Mesendoderm (in vitro differentiated cells): ENCODE data around the gene DLG5.

Experiments used
- DNase-seq: peaks from one replicate; pipeline ENCODE4 v3.0.0; 2013
- H2AK5ac ChIP-seq: 2 replicates; pipeline ENCODE4 v1.6.1; 2013; ENCODE audit warnings: low read length, inconsistent platforms
- H2BK120ac ChIP-seq: 2 replicates; pipeline ENCODE4 v1.6.1; 2013; ENCODE audit warnings: low read depth, mild to moderate bottlenecking, low read length, moderate library complexity, mixed read lengths
- H2BK15ac ChIP-seq: replicated peaks from 2 replicates; pipeline ENCODE4 v1.6.1; 2013; ENCODE audit warnings: low read depth, mild to moderate bottlenecking, moderate library complexity
- H2BK5ac ChIP-seq: 2 replicates; pipeline ENCODE4 v1.6.1; 2013; ENCODE audit warnings: low read length, inconsistent platforms
- H3K18ac ChIP-seq: 2 replicates; pipeline ENCODE4 v1.6.1; 2013; ENCODE audit warnings: mild to moderate bottlenecking, low read length, mixed read lengths
- H3K23ac ChIP-seq: one replicate; pipeline ENCODE4 v1.6.1; 2013; ENCODE audit warnings: low read length
- H3K27ac ChIP-seq: 2 replicates; pipeline ENCODE4 v1.5.1; 2013; ENCODE audit warnings: low read depth, mild to moderate bottlenecking, inconsistent platforms, low read length, moderate library complexity
- H3K27me3 ChIP-seq: 2 replicates; pipeline ENCODE4 v1.6.1; 2013; ENCODE audit warnings: low read length, control low read depth, mild to moderate bottlenecking, inconsistent platforms; ENCODE audit not compliant: insufficient read depth, poor library complexity
- H3K36me3 ChIP-seq: 2 replicates; pipeline ENCODE4 v1.6.1; 2013; ENCODE audit warnings: low read length, inconsistent platforms; ENCODE audit not compliant: control insufficient read depth, insufficient read depth
- H3K4ac ChIP-seq: one replicate; pipeline ENCODE4 v1.6.1; 2013; ENCODE audit warnings: low read depth, mild to moderate bottlenecking, low read length, moderate library complexity
- H3K4me1 ChIP-seq: 2 replicates; pipeline ENCODE4 v1.6.1; 2013; ENCODE audit warnings: low read depth, low read length, inconsistent platforms; ENCODE audit not compliant: control insufficient read depth
- H3K4me2 ChIP-seq: 2 replicates; pipeline ENCODE4 v1.6.1; 2013; ENCODE audit warnings: low read length
- H3K4me3 ChIP-seq: 2 replicates; pipeline ENCODE4 v1.5.1; 2013; ENCODE audit warnings: mild to moderate bottlenecking, low read length
- H3K56ac ChIP-seq: one replicate; pipeline ENCODE4 v1.6.1; 2013; ENCODE audit warnings: low read length
- H3K79me1 ChIP-seq: 2 replicates; pipeline ENCODE4 v1.6.1; 2013; ENCODE audit warnings: low read length, inconsistent platforms
- H3K79me2 ChIP-seq: 2 replicates; pipeline ENCODE4 v1.6.1; 2013; ENCODE audit warnings: mild to moderate bottlenecking, low read length; ENCODE audit not compliant: control insufficient read depth, insufficient read depth
- H3K9ac ChIP-seq: 2 replicates; pipeline ENCODE4 v1.6.1; 2013; ENCODE audit warnings: low read length, inconsistent platforms
- H4K5ac ChIP-seq: one replicate; pipeline ENCODE4 v1.6.1; 2013; ENCODE audit warnings: low read length
- H4K8ac ChIP-seq: one replicate; pipeline ENCODE4 v1.6.1; 2013; ENCODE audit warnings: low read depth, mild to moderate bottlenecking, control low read depth, low read length, moderate library complexity
- WGBS: extraction: QIAGEN DNeasy Blood & Tissue Kit; methylation state at CpG from one replicate; pipeline ENCODE4 v1.1.7; 2013; ENCODE audit warnings: low lambda C conversion rate, missing lambda C conversion rate; ENCODE audit not compliant: insufficient coverage; ENCODE audit errors: extremely low coverage; 5-methylcytosine and 5-hydroxymethylcytosine counted together

The DLG5 gene

DNA sequence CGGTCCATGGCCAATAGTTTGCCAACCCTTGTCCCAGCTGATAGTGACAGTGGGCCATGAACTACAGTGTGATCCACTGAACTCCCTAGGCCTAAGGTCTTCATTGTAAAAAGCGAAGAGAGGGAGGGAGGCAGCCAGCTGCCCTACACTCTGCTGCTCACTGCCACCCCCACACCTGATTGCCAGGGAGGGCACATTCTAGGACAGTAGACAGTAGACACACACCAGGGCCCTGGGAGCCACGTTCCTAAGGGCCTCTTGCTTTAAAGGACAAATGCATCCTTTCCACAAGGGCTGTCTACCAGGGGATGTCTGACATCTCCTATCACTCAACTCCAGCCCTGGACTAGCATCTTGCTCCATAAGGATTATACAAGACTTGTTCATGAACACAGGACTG lies 122.2 kb downstream of the DLG5 start:
- H3K4ac ChIP-seq: no peak overlapping the region
- H3K27ac ChIP-seq: no peak overlapping the region
- no peak overlapping the region for H3K4me2 ChIP-seq
- peaks cover 24% of the 10 kb centered on the region for H3K36me3 ChIP-seq
- no peak overlapping the region for H3K56ac ChIP-seq
- H2BK5ac ChIP-seq: no peak overlapping the region
- no peak overlapping the region for H3K9ac ChIP-seq
- WGBS: no CpG with 5 or more reads among the region's 3 CpGs
- no peak overlapping the region for H4K8ac ChIP-seq
- no peaks in the 10 kb centered on the region for H3K27me3 ChIP-seq
- no peak overlapping the region for H4K5ac ChIP-seq
- no peaks in the 10 kb centered on the region for H3K4me1 ChIP-seq
- H3K79me1 ChIP-seq: no peaks in the 10 kb centered on the region
- no peak overlapping the region for H2BK120ac ChIP-seq
- H3K79me2 ChIP-seq: peaks cover 3% of the 10 kb centered on the region
- DNase-seq: no peak
- H3K18ac ChIP-seq: no peak overlapping the region
- no peak overlapping the region for H3K23ac ChIP-seq
- H3K4me3 ChIP-seq: no peak overlapping the region
- H2BK15ac ChIP-seq: no peak overlapping the region
- no peak overlapping the region for H2AK5ac ChIP-seq

DNA sequence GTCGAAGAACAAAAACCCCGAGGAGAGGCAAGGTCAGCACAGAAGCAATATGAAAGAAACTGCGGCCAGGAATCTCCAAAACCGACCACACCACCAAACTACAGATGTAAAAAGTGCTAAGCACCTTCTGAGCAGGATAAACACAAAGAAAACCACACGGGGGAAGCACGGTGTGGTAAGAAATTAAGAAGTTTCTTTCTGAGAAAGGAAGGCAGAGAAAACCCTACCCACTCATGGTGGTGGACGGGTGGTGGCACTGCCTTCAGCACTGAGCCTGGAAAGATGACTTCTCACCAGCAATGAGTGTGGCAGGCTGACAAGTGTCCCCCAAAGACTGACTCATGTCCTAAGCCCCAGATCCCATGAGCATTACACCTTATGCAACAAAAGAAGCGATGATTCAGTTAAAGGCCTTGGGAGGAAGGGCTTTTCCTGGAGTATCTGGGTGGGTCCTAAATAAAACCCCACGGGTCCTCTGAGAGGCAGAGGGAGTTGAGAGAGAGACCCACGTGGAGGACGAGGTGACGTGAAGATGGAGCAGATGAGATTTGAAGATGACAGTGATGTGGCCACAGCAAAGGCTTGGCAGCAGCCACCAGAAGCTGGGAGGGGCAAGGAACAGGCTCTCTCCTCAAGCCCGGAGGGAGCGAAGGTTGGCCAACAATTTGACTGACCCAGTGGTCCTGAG lies 124.9 kb downstream of the DLG5 start:
- H2BK15ac ChIP-seq: no peak overlapping the region
- H3K23ac ChIP-seq: no peak overlapping the region
- H4K5ac ChIP-seq: no peak overlapping the region
- no CpG with 5 or more reads among the region's 14 CpGs for WGBS
- H3K56ac ChIP-seq: no peak overlapping the region
- no peak overlapping the region for H3K18ac ChIP-seq
- no peaks in the 10 kb centered on the region for H3K4me1 ChIP-seq
- H2AK5ac ChIP-seq: no peak overlapping the region
- H2BK5ac ChIP-seq: no peak overlapping the region
- no peaks in the 10 kb centered on the region for H3K27me3 ChIP-seq
- H3K9ac ChIP-seq: no peak overlapping the region
- peaks cover 22% of the 10 kb centered on the region for H3K36me3 ChIP-seq
- H4K8ac ChIP-seq: no peak overlapping the region
- peaks cover 2% of the 10 kb centered on the region for H3K79me1 ChIP-seq
- no peak overlapping the region for H3K4me2 ChIP-seq
- DNase-seq: peak; percentile 8
- no peak overlapping the region for H2BK120ac ChIP-seq
- H3K4me3 ChIP-seq: no peak overlapping the region
- no peak overlapping the region for H3K27ac ChIP-seq
- H3K79me2 ChIP-seq: peaks cover 3% of the 10 kb centered on the region
- no peak overlapping the region for H3K4ac ChIP-seq

DNA sequence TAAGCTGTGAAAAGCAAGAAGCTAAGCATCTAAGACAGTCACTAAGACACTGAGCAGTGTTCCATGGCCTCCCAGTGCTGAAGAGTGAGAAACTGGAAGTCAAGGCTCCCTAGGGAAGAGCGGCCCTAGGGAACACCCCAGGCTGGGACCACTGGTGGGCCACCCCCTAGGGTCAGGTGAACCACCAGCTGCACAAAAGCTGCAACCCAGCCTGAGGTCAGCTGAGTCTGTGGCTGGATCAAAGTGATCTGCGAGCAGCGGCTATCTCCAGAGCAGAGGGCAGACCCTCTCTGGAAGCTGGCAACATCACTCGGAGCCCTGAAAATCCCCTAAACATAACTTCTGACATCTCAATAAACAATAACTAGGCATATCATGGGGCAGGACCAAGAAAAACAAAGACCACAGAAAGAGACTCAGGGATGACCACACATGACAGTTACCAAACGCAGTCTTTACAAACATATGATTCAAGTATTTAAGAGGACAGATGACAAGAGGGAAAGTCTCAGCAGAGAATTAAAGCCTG lies 125.8 kb downstream of the DLG5 start:
- no peak overlapping the region for H2BK5ac ChIP-seq
- H2BK120ac ChIP-seq: no peak overlapping the region
- H3K56ac ChIP-seq: no peak overlapping the region
- H3K79me1 ChIP-seq: peaks cover 2% of the 10 kb centered on the region
- no peak overlapping the region for H3K4me2 ChIP-seq
- H3K4me3 ChIP-seq: no peak overlapping the region
- H3K4me1 ChIP-seq: no peaks in the 10 kb centered on the region
- no peak overlapping the region for H3K18ac ChIP-seq
- no peak for DNase-seq
- no peak overlapping the region for H4K5ac ChIP-seq
- H2AK5ac ChIP-seq: no peak overlapping the region
- no peak overlapping the region for H3K27ac ChIP-seq
- no peaks in the 10 kb centered on the region for H3K27me3 ChIP-seq
- peaks cover 3% of the 10 kb centered on the region for H3K79me2 ChIP-seq
- H3K36me3 ChIP-seq: peaks cover 18% of the 10 kb centered on the region
- H2BK15ac ChIP-seq: no peak overlapping the region
- no peak overlapping the region for H4K8ac ChIP-seq
- H3K4ac ChIP-seq: no peak overlapping the region
- H3K9ac ChIP-seq: no peak overlapping the region
- no peak overlapping the region for H3K23ac ChIP-seq
- whole genome bisulfite sequencing: no CpG with 5 or more reads among the region's 5 CpGs

DNA sequence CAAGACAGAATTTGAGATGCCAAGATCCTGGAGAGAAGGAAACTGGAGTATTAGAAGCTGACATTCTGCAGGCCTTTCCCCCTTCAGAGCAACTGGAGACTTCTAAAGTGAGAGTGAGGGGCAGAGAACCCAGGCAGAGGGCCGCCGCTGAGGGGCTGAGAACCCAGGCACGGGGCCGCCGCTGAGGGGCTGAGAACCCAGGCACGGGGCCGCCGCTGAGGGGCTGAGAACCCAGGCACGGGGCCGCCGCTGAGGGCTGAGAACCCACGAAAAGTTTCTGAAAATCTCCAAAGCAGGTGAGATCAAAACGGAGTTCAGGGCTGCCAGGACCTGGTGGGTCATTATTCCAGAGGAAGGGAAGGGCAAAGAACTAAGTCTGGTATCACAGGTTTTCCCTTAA lies 126.2 kb downstream of the DLG5 start:
- H3K4ac ChIP-seq: no peak overlapping the region
- H3K18ac ChIP-seq: no peak overlapping the region
- H4K8ac ChIP-seq: no peak overlapping the region
- H3K79me2 ChIP-seq: peaks cover 3% of the 10 kb centered on the region
- H3K27me3 ChIP-seq: no peaks in the 10 kb centered on the region
- no peak overlapping the region for H3K9ac ChIP-seq
- peaks cover 2% of the 10 kb centered on the region for H3K79me1 ChIP-seq
- no peak overlapping the region for H3K27ac ChIP-seq
- no peak overlapping the region for H2BK5ac ChIP-seq
- no peaks in the 10 kb centered on the region for H3K4me1 ChIP-seq
- H4K5ac ChIP-seq: no peak overlapping the region
- no peak overlapping the region for H2BK120ac ChIP-seq
- H2AK5ac ChIP-seq: no peak overlapping the region
- H2BK15ac ChIP-seq: no peak overlapping the region
- WGBS: no CpG with 5 or more reads among the region's 13 CpGs
- DNase-seq: no peak
- no peak overlapping the region for H3K4me2 ChIP-seq
- peaks cover 16% of the 10 kb centered on the region for H3K36me3 ChIP-seq
- no peak overlapping the region for H3K56ac ChIP-seq
- no peak overlapping the region for H3K23ac ChIP-seq
- H3K4me3 ChIP-seq: no peak overlapping the region

DNA sequence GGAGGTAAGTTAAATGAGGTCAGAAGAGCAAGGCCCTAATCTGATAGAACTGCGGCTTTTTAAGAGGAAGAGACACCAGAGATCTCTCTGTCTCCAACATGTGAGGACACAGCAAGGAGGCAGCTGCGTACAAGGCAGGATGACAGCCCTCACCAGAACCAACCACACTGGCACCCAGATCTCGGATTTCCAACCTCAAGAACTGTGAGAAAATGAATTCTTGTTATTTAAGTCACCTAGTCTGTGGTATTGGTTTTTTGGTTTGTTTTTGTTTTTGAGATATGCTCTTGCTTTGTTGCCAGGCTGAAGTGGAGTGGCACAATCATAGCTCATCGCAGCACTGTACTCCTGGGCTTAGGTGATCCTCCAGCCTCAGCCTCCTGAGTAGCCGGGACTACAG lies 127.2 kb downstream of the DLG5 start:
- Histone ChIP-seq H2AK5ac (no peak overlapping the region), H4K8ac (no peak overlapping the region), H2BK5ac (no peak overlapping the region), H3K56ac (no peak overlapping the region), H3K4me3 (no peak overlapping the region), H2BK120ac (no peak overlapping the region), H3K9ac (no peak overlapping the region), H3K79me1 (peaks cover 2% of the 10 kb centered on the region), H4K5ac (no peak overlapping the region), H3K36me3 (peaks cover 11% of the 10 kb centered on the region), H3K23ac (no peak overlapping the region), H3K4ac (no peak overlapping the region), H3K79me2 (peaks cover 3% of the 10 kb centered on the region), H3K4me2 (no peak overlapping the region), H2BK15ac (no peak overlapping the region), H3K27me3 (no peaks in the 10 kb centered on the region), H3K18ac (no peak overlapping the region), H3K4me1 (no peaks in the 10 kb centered on the region), H3K27ac (no peak overlapping the region)
- no CpG with 5 or more reads among the region's 5 CpGs for WGBS
- no peak for DNase-seq

DNA sequence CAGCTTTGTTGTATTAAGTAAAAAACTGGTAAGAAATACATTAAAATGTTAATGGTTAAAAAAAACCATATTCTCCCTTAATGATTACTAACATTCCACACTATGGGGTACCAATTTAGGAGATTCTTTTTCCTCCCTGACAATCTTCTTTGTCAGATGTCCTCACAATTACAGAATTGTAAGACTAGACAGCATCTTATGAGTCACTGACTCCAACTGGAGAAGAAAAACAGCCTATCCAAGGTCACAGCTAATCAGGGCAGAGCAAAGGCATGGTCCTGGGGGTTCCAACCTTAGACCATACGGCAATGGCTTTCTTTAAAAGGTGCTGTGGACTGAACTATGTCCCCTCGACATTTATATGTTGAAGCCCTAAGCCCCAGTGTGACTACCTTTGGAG lies 127.6 kb downstream of the DLG5 start:
- H2BK15ac ChIP-seq: no peak overlapping the region
- no peak overlapping the region for H4K5ac ChIP-seq
- no peak overlapping the region for H2BK120ac ChIP-seq
- no peaks in the 10 kb centered on the region for H3K4me1 ChIP-seq
- no peak overlapping the region for H3K9ac ChIP-seq
- H3K27me3 ChIP-seq: no peaks in the 10 kb centered on the region
- no peak overlapping the region for H4K8ac ChIP-seq
- H3K4me2 ChIP-seq: no peak overlapping the region
- no peak overlapping the region for H3K4ac ChIP-seq
- no peak overlapping the region for H3K18ac ChIP-seq
- H3K27ac ChIP-seq: no peak overlapping the region
- H2AK5ac ChIP-seq: no peak overlapping the region
- H3K56ac ChIP-seq: no peak overlapping the region
- DNase-seq: no peak
- H3K4me3 ChIP-seq: no peak overlapping the region
- peaks cover 2% of the 10 kb centered on the region for H3K79me1 ChIP-seq
- H2BK5ac ChIP-seq: no peak overlapping the region
- H3K23ac ChIP-seq: no peak overlapping the region
- no CpG with 5 or more reads among the region's 2 CpGs for WGBS
- H3K36me3 ChIP-seq: peaks cover 11% of the 10 kb centered on the region
- H3K79me2 ChIP-seq: peaks cover 3% of the 10 kb centered on the region
